ENCODE measurements around the gene DCAF6.

Gene DCAF6

GRCh38 chr1:167974698-167975097, 38.2 kb downstream of the DCAF6 start:
- no peaks in the 10 kb centered on the region for H3K9me3 Mint-ChIP-seq
- no peak for ATAC-seq
- peaks cover 6% of the 10 kb centered on the region for H3K4me1 Mint-ChIP-seq
- no peak overlapping the region for H3K27ac Mint-ChIP-seq
- peaks cover 63% of the 10 kb centered on the region for H3K36me3 Mint-ChIP-seq
- no peak overlapping the region for H3K4me3 Mint-ChIP-seq
- H3K27me3 Mint-ChIP-seq, result no peaks in the 10 kb centered on the region

GRCh38 chr1:167977245-167977644, 40.8 kb downstream of the DCAF6 start:
- no peak for ATAC-seq
- peaks cover 69% of the 10 kb centered on the region for H3K36me3 Mint-ChIP-seq
- no peaks in the 10 kb centered on the region for H3K9me3 Mint-ChIP-seq
- no peak overlapping the region for H3K27ac Mint-ChIP-seq
- H3K4me3 Mint-ChIP-seq, result no peak overlapping the region
- peaks cover 6% of the 10 kb centered on the region for H3K4me1 Mint-ChIP-seq
- no peaks in the 10 kb centered on the region for H3K27me3 Mint-ChIP-seq

- Mint-ChIP-seq H3K4me3 (no peak overlapping the region), H3K36me3 (peaks cover 68% of the 10 kb centered on the region)
Observed at GRCh38 chr1:167981933-167982332, 45.5 kb downstream of the DCAF6 start.

GRCh38 chr1:167983797-167984420, 47.4 kb downstream of the DCAF6 start:
- Mint-ChIP-seq H3K4me3 (no peak overlapping the region), H3K9me3 (no peaks in the 10 kb centered on the region), H3K36me3 (peaks cover 49% of the 10 kb centered on the region), H3K27ac (no peak overlapping the region), H3K4me1 (peaks cover 5% of the 10 kb centered on the region), H3K27me3 (no peaks in the 10 kb centered on the region)
- ATAC-seq, result no peak

More at GRCh38 chr1:167981933-167982332, 45.5 kb downstream of the DCAF6 start:
- H3K27me3 Mint-ChIP-seq, result no peaks in the 10 kb centered on the region
- H3K4me1 Mint-ChIP-seq, result peaks cover 10% of the 10 kb centered on the region
- no peak overlapping the region for H3K27ac Mint-ChIP-seq
- H3K9me3 Mint-ChIP-seq, result no peaks in the 10 kb centered on the region
- ATAC-seq, result no peak

GRCh38 chr1:167984886-167985489, 48.5 kb downstream of the DCAF6 start:
- H3K4me1 Mint-ChIP-seq, result peaks cover 5% of the 10 kb centered on the region
- H3K4me3 Mint-ChIP-seq, result no peak overlapping the region
- no peaks in the 10 kb centered on the region for H3K9me3 Mint-ChIP-seq
- no peak for ATAC-seq
- H3K27ac Mint-ChIP-seq, result no peak overlapping the region
- H3K27me3 Mint-ChIP-seq, result no peaks in the 10 kb centered on the region
- peaks cover 42% of the 10 kb centered on the region for H3K36me3 Mint-ChIP-seq

GRCh38 chr1:167987174-167987573, 50.7 kb downstream of the DCAF6 start:
- no peak for ATAC-seq
- peaks cover 30% of the 10 kb centered on the region for H3K36me3 Mint-ChIP-seq
- H3K4me3 Mint-ChIP-seq, result no peak overlapping the region
- H3K27me3 Mint-ChIP-seq, result no peaks in the 10 kb centered on the region
- peaks cover 5% of the 10 kb centered on the region for H3K4me1 Mint-ChIP-seq
- no peak overlapping the region for H3K27ac Mint-ChIP-seq
- H3K9me3 Mint-ChIP-seq, result no peaks in the 10 kb centered on the region

GRCh38 chr1:167991546-167991945, 55.1 kb downstream of the DCAF6 start:
- Mint-ChIP-seq H3K27ac (no peak overlapping the region), H3K4me1 (no peaks in the 10 kb centered on the region), H3K9me3 (no peaks in the 10 kb centered on the region), H3K36me3 (peaks cover 29% of the 10 kb centered on the region), H3K4me3 (no peak overlapping the region), H3K27me3 (no peaks in the 10 kb centered on the region)
- ATAC-seq, result no peak

GRCh38 chr1:167993720-167994119, 57.2 kb downstream of the DCAF6 start:
- no peak overlapping the region for H3K27ac Mint-ChIP-seq
- H3K4me1 Mint-ChIP-seq, result no peaks in the 10 kb centered on the region
- ATAC-seq, result no peak
- no peak overlapping the region for H3K4me3 Mint-ChIP-seq
- no peaks in the 10 kb centered on the region for H3K9me3 Mint-ChIP-seq
- no peaks in the 10 kb centered on the region for H3K27me3 Mint-ChIP-seq
- peaks cover 42% of the 10 kb centered on the region for H3K36me3 Mint-ChIP-seq

- Mint-ChIP-seq H3K9me3 (no peaks in the 10 kb centered on the region), H3K4me1 (no peaks in the 10 kb centered on the region), H3K36me3 (peaks cover 45% of the 10 kb centered on the region), H3K4me3 (no peak overlapping the region), H3K27ac (no peak overlapping the region), H3K27me3 (no peaks in the 10 kb centered on the region)
- no peak for ATAC-seq
Observed at GRCh38 chr1:167994560-167994959, 58.1 kb downstream of the DCAF6 start.

GRCh38 chr1:167995038-167995437, 58.6 kb downstream of the DCAF6 start:
- Mint-ChIP-seq H3K36me3 (peaks cover 50% of the 10 kb centered on the region), H3K27ac (no peak overlapping the region), H3K9me3 (no peaks in the 10 kb centered on the region), H3K4me3 (no peak overlapping the region), H3K27me3 (no peaks in the 10 kb centered on the region), H3K4me1 (no peaks in the 10 kb centered on the region)
- no peak for ATAC-seq

- Mint-ChIP-seq H3K9me3 (no peaks in the 10 kb centered on the region), H3K4me3 (no peak overlapping the region), H3K27me3 (no peaks in the 10 kb centered on the region), H3K27ac (no peak overlapping the region), H3K36me3 (peaks cover 62% of the 10 kb centered on the region), H3K4me1 (no peaks in the 10 kb centered on the region)
- ATAC-seq, result no peak
Observed at GRCh38 chr1:167996266-167996665, 59.8 kb downstream of the DCAF6 start.

- Mint-ChIP-seq H3K36me3 (peaks cover 63% of the 10 kb centered on the region), H3K9me3 (no peaks in the 10 kb centered on the region)
Observed at GRCh38 chr1:167997037-167997575, 60.6 kb downstream of the DCAF6 start.

GRCh38 chr1:167999877-168000276, 63.4 kb downstream of the DCAF6 start:
- Mint-ChIP-seq H3K27ac (no peak overlapping the region), H3K4me1 (no peaks in the 10 kb centered on the region), H3K36me3 (peaks cover 63% of the 10 kb centered on the region), H3K9me3 (no peaks in the 10 kb centered on the region), H3K27me3 (no peaks in the 10 kb centered on the region), H3K4me3 (no peak overlapping the region)
- ATAC-seq, result no peak

More at GRCh38 chr1:167997037-167997575, 60.6 kb downstream of the DCAF6 start:
- Mint-ChIP-seq H3K27me3 (no peaks in the 10 kb centered on the region), H3K4me3 (no peak overlapping the region), H3K27ac (no peak overlapping the region), H3K4me1 (no peaks in the 10 kb centered on the region)
- no peak for ATAC-seq

- Mint-ChIP-seq H3K27me3 (no peaks in the 10 kb centered on the region), H3K4me3 (no peak overlapping the region), H3K9me3 (no peaks in the 10 kb centered on the region), H3K36me3 (peaks cover 63% of the 10 kb centered on the region), H3K27ac (no peak overlapping the region), H3K4me1 (no peaks in the 10 kb centered on the region)
- no peak for ATAC-seq
Observed at GRCh38 chr1:168000656-168001055, 64.2 kb downstream of the DCAF6 start.

GRCh38 chr1:168001213-168001612, 64.7 kb downstream of the DCAF6 start:
- no peak for ATAC-seq
- Mint-ChIP-seq H3K4me3 (no peak overlapping the region), H3K36me3 (peaks cover 59% of the 10 kb centered on the region), H3K27ac (no peak overlapping the region), H3K4me1 (no peaks in the 10 kb centered on the region), H3K9me3 (no peaks in the 10 kb centered on the region), H3K27me3 (no peaks in the 10 kb centered on the region)

- Mint-ChIP-seq H3K36me3 (peaks cover 69% of the 10 kb centered on the region), H3K27me3 (no peaks in the 10 kb centered on the region), H3K4me3 (no peak overlapping the region), H3K4me1 (peaks cover 9% of the 10 kb centered on the region), H3K9me3 (peaks cover 6% of the 10 kb centered on the region), H3K27ac (no peak overlapping the region)
- no peak for ATAC-seq
Observed at GRCh38 chr1:168004531-168004930, 68.0 kb downstream of the DCAF6 start.
